RWPE1 (cell line): ENCODE results near the gene GPI.

Experiments
- CTCF ChIA-PET: fragments of 350-600 bp; sonication (Branson Sonifier 250); formaldehyde crosslinking; extraction: SDS; loops from one replicate; lab custom pipeline; 2021; lab: Yijun Ruan, JAX
- POLR2A ChIA-PET: fragments of 400-600 bp; formaldehyde crosslinking; extraction: SDS; loops from one replicate; lab custom pipeline; 2020; ENCODE audit warnings: antibody characterized with exemption; ENCODE audit not compliant: low non-redundant PET; lab: Yijun Ruan, JAX
- DNase-seq: peaks from one replicate; pipeline ENCODE4 v3.0.0; 2012; ENCODE audit warnings: low spot score
- H3K27ac ChIP-seq: fragments of 450-650 bp; 2 replicates; pipeline ENCODE4 v1.5.1; 2017
- CTCF ChIP-seq: fragments of 450-650 bp; conservative IDR thresholded peaks from 2 replicates; pipeline ENCODE4 v1.5.1; 2017; ENCODE audit warnings: low read depth, mild to moderate bottlenecking

Gene GPI

GRCh38 chr19:34364830-34365462 is at the start of gene GPI:
Gene GPI, plus strand, starts transcription at chr19:34365196. Its CDS starts 71 bp downstream, at chr19:34365267.
- DNase-seq = peak; percentile 52
- ChIA-PET POLR2A (no interaction called here), CTCF (interaction anchor here (0.5 kb wide), 1 partner anchor 87 kb away, joined by 3 read pairs; no protein-coding TSS in a partner anchor)
- no peak for TF ChIP-seq CTCF
- H3K27ac ChIP-seq = peak within 1 kb of the TSS; percentile 82

DNA sequence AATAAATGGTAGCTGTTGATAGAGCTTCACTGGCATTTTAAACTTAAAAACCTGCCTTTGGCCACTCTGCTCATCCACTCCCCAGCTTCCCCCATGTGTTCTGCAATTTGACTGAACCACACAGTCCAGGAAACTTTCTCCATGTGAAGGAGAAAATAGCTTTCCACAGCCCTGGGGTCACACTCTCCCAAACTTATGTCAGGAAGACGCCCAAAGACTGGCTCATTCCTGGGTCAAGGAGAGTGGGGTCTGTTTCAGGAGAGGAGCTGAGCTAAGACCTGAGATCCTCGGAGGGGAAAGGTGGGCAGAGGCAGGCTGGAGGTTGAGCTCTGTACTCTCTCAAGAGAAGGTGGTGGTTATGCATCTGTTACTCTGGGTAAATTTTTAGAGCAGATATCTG is 48.7 kb upstream of the GPI start:
- DNase-seq = no peak
- TF ChIP-seq CTCF = no peak
- ChIA-PET CTCF (no interaction called here), POLR2A (no interaction called here)
- no peak overlapping the region for H3K27ac ChIP-seq

DNA sequence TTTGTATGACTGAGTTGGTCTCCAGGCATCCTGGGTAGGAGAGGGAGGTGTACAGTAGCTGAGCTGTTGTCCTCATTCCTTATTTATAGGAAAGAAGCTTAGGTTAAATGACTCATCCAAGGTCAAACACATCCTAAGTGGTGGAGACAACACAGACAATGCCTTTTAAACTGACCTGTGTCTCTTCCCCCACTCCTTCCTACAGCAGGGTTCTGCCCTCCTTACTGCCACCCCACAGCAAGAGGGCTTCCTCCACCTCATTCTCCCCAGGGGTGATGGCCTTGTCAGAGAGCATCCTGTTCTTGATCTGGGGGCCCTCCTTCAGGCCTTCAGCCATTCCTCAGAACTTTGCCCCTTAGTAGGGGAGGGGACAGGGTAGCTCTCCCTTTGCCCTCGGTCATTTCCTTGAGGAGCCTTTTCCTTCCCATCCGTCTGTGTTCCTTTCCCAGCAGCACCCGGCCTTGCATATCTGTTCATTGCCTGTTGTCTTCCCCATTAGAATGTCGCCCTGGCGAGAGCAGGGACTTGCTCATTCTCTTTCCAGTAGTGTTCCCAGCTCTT is 48.2 kb upstream of the GPI start:
- no peak for DNase-seq
- CTCF ChIA-PET = no interaction called here
- TF ChIP-seq CTCF = no peak
- H3K27ac ChIP-seq = no peak overlapping the region
- POLR2A ChIA-PET = no interaction called here

- no peak for TF ChIP-seq CTCF
- POLR2A ChIA-PET = no interaction called here
- no peak overlapping the region for H3K27ac ChIP-seq
- CTCF ChIA-PET = interaction anchor here (0.6 to 1.2 kb wide), 2 partner anchors 19 to 29 kb away, joined by 3 to 6 read pairs; no protein-coding TSS in a partner anchor
- no peak for DNase-seq
These were observed 47.6 kb upstream of the GPI start for GRCh38 chr19:34317311-34317927.

- peak; percentile 34 for DNase-seq
- no peak overlapping the region for H3K27ac ChIP-seq
- POLR2A ChIA-PET = no interaction called here
These were observed 45.8 kb upstream of the GPI start for GRCh38 chr19:34319230-34319585.

GRCh38 chr19:34319785-34320184 is 45.2 kb upstream of the GPI start:
- DNase-seq = no peak
- ChIA-PET CTCF (no interaction called here), POLR2A (no interaction called here)
- peak overlapping the region; percentile 9; the same call in 1 of the 2 replicates for H3K27ac ChIP-seq
- TF ChIP-seq CTCF = no peak

More at GRCh38 chr19:34319230-34319585, 45.8 kb upstream of the GPI start:
- TF ChIP-seq CTCF = no peak
- CTCF ChIA-PET = no interaction called here
